Measurements from ENCODE around the gene DCC. TPM values are rescaled to one million over a fixed set of nuclear protein-coding genes. Genes with fewer than 3 reads are reported as not detected.

Gene DCC
- total and polyA plus RNA-seq, 2 donors (not counting 1 experiment from before 2014, with no cell fraction given) = 0.14 TPM; not detected in 1

DNA sequence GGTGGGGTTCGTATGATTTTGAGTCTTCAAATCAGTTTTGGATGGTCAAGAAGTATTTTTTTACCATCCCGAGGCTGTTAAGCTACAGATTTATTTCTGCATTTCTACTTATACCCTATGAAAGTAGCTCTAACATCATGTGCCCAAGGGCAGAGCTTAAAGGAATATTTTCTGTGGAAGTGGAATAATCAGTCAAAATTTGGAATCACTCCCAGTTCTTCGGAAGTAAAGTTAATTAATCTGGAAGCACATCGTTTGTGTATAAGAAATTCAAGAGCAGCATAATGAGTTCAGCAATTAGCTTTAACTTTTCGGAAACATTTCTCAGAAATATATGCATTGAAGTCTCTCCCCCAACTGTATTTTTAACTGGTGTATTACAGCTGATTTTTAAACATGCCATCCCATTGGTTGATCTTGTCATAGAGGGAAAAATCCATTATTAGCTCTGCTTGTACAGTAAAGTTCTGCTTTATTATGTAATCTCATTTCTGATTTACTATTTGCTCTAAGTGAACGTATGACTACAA lies 510.1 kb downstream of the DCC start:
- Histone ChIP-seq H3K9ac (ENCODE audit: insufficient read depth, low read length) (no peak overlapping the region), H3K4me1 (ENCODE audit: control insufficient read depth, extremely low read depth, insufficient read depth, low read length) (no peaks in the 10 kb centered on the region), H3K9me3 (ENCODE audit: control insufficient read depth, insufficient read depth, low read depth, low read length) (no peaks in the 10 kb centered on the region), H3K27ac (ENCODE audit: insufficient read depth, low read length) (no peak overlapping the region), H4K20me1 (ENCODE audit: control insufficient read depth, extremely low read depth, insufficient read depth, low read length) (no peaks in the 10 kb centered on the region), H3K36me3 (ENCODE audit: control insufficient read depth, insufficient read depth, low read length) (no peaks in the 10 kb centered on the region), H2AFZ (ENCODE audit: low read length) (no peak overlapping the region), H3K4me2 (ENCODE audit: extremely low read depth, insufficient read depth, low read length) (no peak overlapping the region), H3K79me2 (ENCODE audit: control insufficient read depth, insufficient read depth, low read length) (no peaks in the 10 kb centered on the region), H3K27me3 (ENCODE audit: control insufficient read depth, insufficient read depth, low read length) (no peaks in the 10 kb centered on the region), H3K4me3 (replicated peaks in 1 of 4; ENCODE audit: control extremely low read depth in 1 of 4, insufficient read depth in 1 of 4, low read depth in 3 of 4, low read length in 4 of 4) (no peak overlapping the region)
- no peak for DNase-seq (ENCODE audit: low read depth in 2 of 2)
- TF ChIP-seq, protein P1, sequence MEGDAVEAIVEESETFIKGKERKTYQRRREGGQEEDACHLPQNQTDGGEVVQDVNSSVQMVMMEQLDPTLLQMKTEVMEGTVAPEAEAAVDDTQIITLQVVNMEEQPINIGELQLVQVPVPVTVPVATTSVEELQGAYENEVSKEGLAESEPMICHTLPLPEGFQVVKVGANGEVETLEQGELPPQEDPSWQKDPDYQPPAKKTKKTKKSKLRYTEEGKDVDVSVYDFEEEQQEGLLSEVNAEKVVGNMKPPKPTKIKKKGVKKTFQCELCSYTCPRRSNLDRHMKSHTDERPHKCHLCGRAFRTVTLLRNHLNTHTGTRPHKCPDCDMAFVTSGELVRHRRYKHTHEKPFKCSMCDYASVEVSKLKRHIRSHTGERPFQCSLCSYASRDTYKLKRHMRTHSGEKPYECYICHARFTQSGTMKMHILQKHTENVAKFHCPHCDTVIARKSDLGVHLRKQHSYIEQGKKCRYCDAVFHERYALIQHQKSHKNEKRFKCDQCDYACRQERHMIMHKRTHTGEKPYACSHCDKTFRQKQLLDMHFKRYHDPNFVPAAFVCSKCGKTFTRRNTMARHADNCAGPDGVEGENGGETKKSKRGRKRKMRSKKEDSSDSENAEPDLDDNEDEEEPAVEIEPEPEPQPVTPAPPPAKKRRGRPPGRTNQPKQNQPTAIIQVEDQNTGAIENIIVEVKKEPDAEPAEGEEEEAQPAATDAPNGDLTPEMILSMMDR (conservative IDR thresholded peaks at IDR 0.05 in 1 of 2, IDR thresholded peaks at IDR 0.05 in 1 of 2; ENCODE audit: low read depth in 1 of 2, low read length in 2 of 2) = no peak
- TF ChIP-seq EZH2 (IDR thresholded peaks at IDR 0.05; ENCODE audit: low read length, missing control alignments) = no peak

DNA sequence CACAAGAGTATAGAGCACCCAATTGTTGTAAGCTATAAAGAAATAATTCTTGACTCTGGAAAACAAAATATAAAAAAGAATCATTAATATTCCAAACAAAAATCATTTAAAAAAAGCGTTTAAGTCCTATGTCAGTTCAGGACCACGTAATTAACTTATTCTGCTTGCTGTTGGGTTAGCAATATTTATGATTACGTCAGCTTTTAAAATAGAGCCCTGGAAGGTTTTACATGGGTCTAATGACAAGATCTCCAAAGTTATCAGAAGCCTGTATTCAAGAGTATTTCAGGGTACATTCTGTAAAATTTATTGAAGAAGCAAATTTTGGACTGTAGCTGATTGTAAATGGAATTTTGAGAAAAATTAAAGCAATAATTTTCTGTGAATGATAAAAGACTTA lies 521.6 kb downstream of the DCC start:
- H3K4me2 ChIP-seq (ENCODE audit: extremely low read depth, insufficient read depth, low read length) = no peak overlapping the region
- H3K4me3 ChIP-seq (replicated peaks in 1 of 4; ENCODE audit: control extremely low read depth in 1 of 4, insufficient read depth in 1 of 4, low read depth in 3 of 4, low read length in 4 of 4) = no peak overlapping the region
- H2AFZ ChIP-seq (ENCODE audit: low read length) = no peak overlapping the region
- H3K27ac ChIP-seq (ENCODE audit: insufficient read depth, low read length) = no peak overlapping the region
- H4K20me1 ChIP-seq (ENCODE audit: control insufficient read depth, extremely low read depth, insufficient read depth, low read length) = no peaks in the 10 kb centered on the region
- no peaks in the 10 kb centered on the region for H3K27me3 ChIP-seq (ENCODE audit: control insufficient read depth, insufficient read depth, low read length)
- DNase-seq (ENCODE audit: low read depth in 2 of 2) = no peak
- no peaks in the 10 kb centered on the region for H3K79me2 ChIP-seq (ENCODE audit: control insufficient read depth, insufficient read depth, low read length)
- no peak overlapping the region for H3K9ac ChIP-seq (ENCODE audit: insufficient read depth, low read length)
- H3K4me1 ChIP-seq (ENCODE audit: control insufficient read depth, extremely low read depth, insufficient read depth, low read length) = no peaks in the 10 kb centered on the region
- H3K9me3 ChIP-seq (ENCODE audit: control insufficient read depth, insufficient read depth, low read depth, low read length) = no peaks in the 10 kb centered on the region
- H3K36me3 ChIP-seq (ENCODE audit: control insufficient read depth, insufficient read depth, low read length) = no peaks in the 10 kb centered on the region
- TF ChIP-seq, protein P1 (conservative IDR thresholded peaks at IDR 0.05 in 1 of 2, IDR thresholded peaks at IDR 0.05 in 1 of 2; ENCODE audit: low read depth in 1 of 2, low read length in 2 of 2) = no peak
- TF ChIP-seq EZH2 (IDR thresholded peaks at IDR 0.05; ENCODE audit: low read length, missing control alignments) = no peak

DNA sequence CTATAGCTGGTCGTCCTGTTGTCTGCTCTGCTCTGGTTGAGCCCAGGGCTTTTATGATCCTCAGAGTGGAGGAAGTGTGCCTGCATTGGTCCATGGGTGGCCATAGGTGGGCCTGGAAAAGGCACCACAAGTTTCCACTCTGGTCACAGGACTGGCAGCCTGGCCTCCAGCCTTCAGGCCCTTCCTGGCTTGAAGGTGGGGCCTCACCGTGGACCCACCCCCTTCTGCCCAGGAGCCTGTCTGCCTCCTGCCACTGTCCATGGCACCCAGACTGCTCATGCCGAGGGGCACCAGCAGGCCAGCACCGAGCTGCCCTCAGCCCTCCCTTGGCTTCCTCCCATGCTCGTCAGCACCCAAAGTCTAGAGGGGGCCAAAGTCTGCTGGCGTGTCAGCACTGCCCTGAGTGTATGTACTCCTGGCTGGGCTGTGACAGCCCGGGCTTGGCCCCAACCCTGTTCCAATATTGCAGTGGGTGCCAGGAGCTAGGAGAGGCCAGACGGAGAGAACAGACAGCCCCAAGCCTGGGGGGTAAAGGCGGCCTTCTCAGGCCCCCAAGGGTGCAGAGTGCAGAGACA lies 529.4 kb downstream of the DCC start:
- Histone ChIP-seq H3K4me2 (ENCODE audit: extremely low read depth, insufficient read depth, low read length) (no peak overlapping the region), H3K9ac (ENCODE audit: insufficient read depth, low read length) (no peak overlapping the region), H3K9me3 (ENCODE audit: control insufficient read depth, insufficient read depth, low read depth, low read length) (no peaks in the 10 kb centered on the region), H3K27ac (ENCODE audit: insufficient read depth, low read length) (no peak overlapping the region), H3K79me2 (ENCODE audit: control insufficient read depth, insufficient read depth, low read length) (no peaks in the 10 kb centered on the region), H3K4me1 (ENCODE audit: control insufficient read depth, extremely low read depth, insufficient read depth, low read length) (no peaks in the 10 kb centered on the region), H3K4me3 (replicated peaks in 1 of 4; ENCODE audit: control extremely low read depth in 1 of 4, insufficient read depth in 1 of 4, low read depth in 3 of 4, low read length in 4 of 4) (no peak overlapping the region), H3K36me3 (ENCODE audit: control insufficient read depth, insufficient read depth, low read length) (no peaks in the 10 kb centered on the region), H2AFZ (ENCODE audit: low read length) (no peak overlapping the region), H4K20me1 (ENCODE audit: control insufficient read depth, extremely low read depth, insufficient read depth, low read length) (no peaks in the 10 kb centered on the region), H3K27me3 (ENCODE audit: control insufficient read depth, insufficient read depth, low read length) (no peaks in the 10 kb centered on the region)
- no peak for DNase-seq (ENCODE audit: low read depth in 2 of 2)
- TF ChIP-seq, protein P1 (conservative IDR thresholded peaks at IDR 0.05 in 1 of 2, IDR thresholded peaks at IDR 0.05 in 1 of 2; ENCODE audit: low read depth in 1 of 2, low read length in 2 of 2) = no peak
- no peak for TF ChIP-seq EZH2 (IDR thresholded peaks at IDR 0.05; ENCODE audit: low read length, missing control alignments)

Data from fibroblast of lung (primary cell).